Eye (tissue), 1 donor: ENCODE results near the gene METTL1.
"Not testable (repeated sequence)": the region's sequence is repeated elsewhere in the genome, so short reads cannot be mapped to it uniquely, and the experiment has no call there.

Experiments used
- DNase-seq: peaks from one replicate; pipeline ENCODE4 v3.0.0-alpha.2; 2015

Gene METTL1

DNA sequence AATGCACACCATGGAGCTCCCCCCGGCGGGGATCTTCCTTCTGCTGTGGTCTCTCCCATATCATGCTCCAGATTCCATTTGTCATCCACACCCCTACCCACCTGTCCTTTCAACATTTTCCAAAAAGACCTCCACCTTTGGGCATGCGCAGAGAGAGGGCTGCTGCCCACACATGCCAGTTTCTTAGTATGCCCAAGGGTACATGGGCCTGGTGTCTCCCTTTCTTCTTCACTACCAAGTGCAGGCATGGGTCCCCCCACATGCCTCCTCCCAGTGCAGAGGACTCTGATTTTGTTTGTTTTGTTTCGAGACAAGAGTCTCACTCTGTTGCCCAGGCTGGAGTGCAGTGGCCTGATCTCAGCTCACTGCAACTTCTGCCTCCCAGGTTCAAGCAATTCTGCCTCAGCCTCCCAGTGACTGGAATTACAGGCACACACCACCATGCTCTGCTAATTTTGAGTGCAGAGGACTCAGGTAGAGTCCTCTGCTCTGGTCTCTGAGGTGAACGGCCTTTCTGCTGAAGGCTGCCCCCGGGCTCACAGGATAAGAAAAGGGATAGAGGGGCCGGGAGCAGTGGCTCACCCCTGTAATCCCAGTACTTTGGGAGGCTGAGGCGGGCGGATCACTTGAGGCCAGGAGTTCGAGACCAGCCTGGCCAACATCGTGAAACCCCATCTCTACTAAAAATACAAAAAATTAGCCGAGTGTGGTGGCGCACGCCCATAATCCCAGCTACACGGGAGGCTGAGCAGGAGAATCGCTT, 49.9 kb downstream of the METTL1 start:
- DNase-seq, result not testable (repeated sequence)

GRCh38 chr12:57720606-57721595, 51.0 kb downstream of the METTL1 start:
- no peak for DNase-seq

- no peak for DNase-seq
Measured at GRCh38 chr12:57719777-57720605, 51.9 kb downstream of the METTL1 start.

- no peak for DNase-seq
Measured at GRCh38 chr12:57718641-57719528, 53.0 kb downstream of the METTL1 start.
